T-cell (primary cell): Measurements from ENCODE around the gene SLC35G6. TPM values are rescaled to one million over a fixed set of nuclear protein-coding genes. Genes with fewer than 3 reads are reported as not detected.

Experiments
- ATAC-seq, 4 experiments: fragments of 200-7000 bp in 3 of 4; fragments of 150-1000 bp in 1 of 4; cut with Tn5 transposase; replicated peaks in 1 of 4; 1 replicate in 3 of 4; 2 replicates in 1 of 4; pipeline ENCODE4 v1.10.0; 2021; ENCODE audit warnings: moderate library complexity in 3 of 4, mild to moderate bottlenecking in 2 of 4, moderate number of reproducible peaks in 1 of 4
- CTCF ChIA-PET, 2 donors: fragments of 300-600 bp; sonication (Branson Sonifier 250); formaldehyde crosslinking; loops; one replicate each; lab custom pipeline; 2022; ENCODE audit warnings: antibody characterized with exemption in 2 of 2; lab: Charles Lee
- POLR2A ChIA-PET, 2 donors: fragments of 300-600 bp; sonication (Branson Sonifier 250); formaldehyde crosslinking; loops; one replicate each; lab custom pipeline; 2022; ENCODE audit warnings: antibody characterized with exemption in 2 of 2; lab: Charles Lee
- DNase-seq, 35 experiments: peaks; one replicate each; pipeline versions ENCODE4 v3.0.0 to v3.0.0-alpha.2; 2013 to 2023
- H3K27ac ChIP-seq: one replicate; pipeline ENCODE4 v1.5.1; 2013; ENCODE audit warnings: low read length
- H3K27me3 ChIP-seq, 2 experiments: replicated peaks in 1 of 2; 1 replicate in 1 of 2; 2 replicates in 1 of 2; pipeline versions ENCODE4 v1.6.1 to v1.7.0; 2013; ENCODE audit warnings: low read length in 1 of 2, mixed read lengths in 1 of 2; ENCODE audit not compliant: control insufficient read depth in 2 of 2, insufficient read depth in 2 of 2; ENCODE audit errors: extremely low read depth in 1 of 2
- H3K36me3 ChIP-seq, 2 donors: 1 replicate in 1 of 2; 2 replicates in 1 of 2; pipeline versions ENCODE4 v1.6.1 to v1.7.0; 2013; ENCODE audit warnings: low read length in 1 of 2; ENCODE audit not compliant: control insufficient read depth in 2 of 2, insufficient read depth in 1 of 2; ENCODE audit errors: extremely low read depth in 1 of 2
- H3K4me1 ChIP-seq, 2 experiments: 1 replicate in 1 of 2; 2 replicates in 1 of 2; pipeline versions ENCODE4 v1.6.1 to v1.7.0; 2013; ENCODE audit warnings: low read length in 2 of 2, mixed read lengths in 1 of 2; ENCODE audit not compliant: insufficient read depth in 2 of 2, control insufficient read depth in 1 of 2; ENCODE audit errors: extremely low read depth in 1 of 2
- H3K4me3 ChIP-seq, 2 donors: 1 replicate in 1 of 2; 2 replicates in 1 of 2; pipeline versions ENCODE4 v1.5.1 to v1.7.0; 2013; ENCODE audit warnings: mild to moderate bottlenecking in 2 of 2, low read length in 1 of 2, moderate library complexity in 1 of 2; ENCODE audit not compliant: control insufficient read depth in 1 of 2; ENCODE audit errors: extremely low read depth in 1 of 2
- H3K9me3 ChIP-seq: 2 replicates; pipeline ENCODE4 v1.7.0; 2013
- H3K27ac Mint-ChIP-seq, 2 donors: one replicate each; pipeline ENCODE4 v1.8.0; 2020 to 2021; ENCODE audit warnings: mild to moderate bottlenecking in 2 of 2, mixed read lengths in 2 of 2
- H3K27me3 Mint-ChIP-seq, 2 donors: one replicate each; pipeline ENCODE4 v1.8.0; 2021 to 2022; ENCODE audit warnings: mixed read lengths in 2 of 2
- H3K36me3 Mint-ChIP-seq: one replicate; pipeline ENCODE4 v1.8.0; 2021; ENCODE audit warnings: mixed read lengths
- H3K4me1 Mint-ChIP-seq, 3 donors: one replicate each; pipeline ENCODE4 v1.8.0; 2020 to 2022; ENCODE audit warnings: mixed read lengths in 3 of 3, mild to moderate bottlenecking in 1 of 3
- H3K4me3 Mint-ChIP-seq, 3 donors: one replicate each; pipeline ENCODE4 v1.8.0; 2020 to 2022; ENCODE audit warnings: mild to moderate bottlenecking in 3 of 3, mixed read lengths in 3 of 3, moderate library complexity in 3 of 3
- H3K9me3 Mint-ChIP-seq, 3 donors: one replicate each; pipeline ENCODE4 v1.8.0; 2020 to 2022; ENCODE audit warnings: mixed read lengths in 3 of 3
- WGBS: methylation state at CpG from one replicate; pipeline ENCODE4 v1.1.5; 2013; ENCODE audit warnings: missing lambda C conversion rate; ENCODE audit not compliant: insufficient coverage; 5-methylcytosine and 5-hydroxymethylcytosine counted together
- total RNA-seq, 35 experiments: library from RNA in 6 of 35; stranded (reverse) in 6 of 35; fragments of 120-200 nt in 1 of 35; gene quantifications; one replicate each; pipeline versions ENCODE4 v1.2.1 to v1.2.4 and lab custom pipeline; 2013 to 2026

SLC35G6 gene
- total RNA-seq, 5 donors from 2014 or later (not counting 1 experiment from before 2014, with no cell fraction given) = not detected

- CTCF ChIA-PET = no interaction called here
- peaks cover 0 to 13% of the 10 kb centered on the region in 2 experiments for H3K4me1 ChIP-seq
- peaks cover 18 to 85% of the 10 kb centered on the region in 2 donors for H3K36me3 ChIP-seq
- no peaks in the 10 kb centered on the region for H3K27me3 Mint-ChIP-seq
- H3K4me1 Mint-ChIP-seq = peaks cover 23 to 34% (median 28%) of the 10 kb centered on the region in 3 donors
- H3K27me3 ChIP-seq = no peaks in the 10 kb centered on the region
- 93% methylated on average over 18 of the region's 20 CpGs for WGBS
- ATAC-seq (peak in 1 of 4 experiments; percentile 12), DNase-seq (no peak)
- POLR2A ChIA-PET = no interaction called here
- no peak overlapping the region for H3K4me3 ChIP-seq
- no peak overlapping the region for H3K4me3 Mint-ChIP-seq
- H3K9me3 Mint-ChIP-seq = no peaks in the 10 kb centered on the region
- H3K36me3 Mint-ChIP-seq = peaks cover 66% of the 10 kb centered on the region
- peak overlapping the region in 1 of 2 donors; percentile 39 for H3K27ac Mint-ChIP-seq
- H3K27ac ChIP-seq = no peak overlapping the region
- H3K9me3 ChIP-seq = no peaks in the 10 kb centered on the region
These were observed 15.4 kb downstream of the SLC35G6 start for GRCh38 chr17:7496470-7497183.

GRCh38 chr17:7497228-7497627, 16.0 kb downstream of the SLC35G6 start:
- H3K27me3 Mint-ChIP-seq = no peaks in the 10 kb centered on the region
- Histone ChIP-seq H3K27ac (no peak overlapping the region), H3K9me3 (no peaks in the 10 kb centered on the region), H3K4me3 (no peak overlapping the region), H3K36me3 (peaks cover 23 to 86% of the 10 kb centered on the region in 2 donors), H3K27me3 (no peaks in the 10 kb centered on the region), H3K4me1 (peaks cover 0 to 9% of the 10 kb centered on the region in 2 experiments)
- peak overlapping the region in 1 of 2 donors; percentile 39 for H3K27ac Mint-ChIP-seq
- whole genome bisulfite sequencing = 97% methylated on average over 9 of the region's 10 CpGs
- CTCF ChIA-PET = no interaction called here
- peak in 1 of 4 experiments; percentile 2 for ATAC-seq
- H3K4me3 Mint-ChIP-seq = no peak overlapping the region
- H3K4me1 Mint-ChIP-seq = peaks cover 19 to 29% (median 22%) of the 10 kb centered on the region in 3 donors
- no peaks in the 10 kb centered on the region for H3K9me3 Mint-ChIP-seq
- no peak for DNase-seq
- POLR2A ChIA-PET = no interaction called here
- peaks cover 65% of the 10 kb centered on the region for H3K36me3 Mint-ChIP-seq

GRCh38 chr17:7497636-7498035, 16.4 kb downstream of the SLC35G6 start:
- CTCF ChIA-PET = no interaction called here
- Histone ChIP-seq H3K9me3 (no peaks in the 10 kb centered on the region), H3K36me3 (peaks cover 27 to 88% of the 10 kb centered on the region in 2 donors), H3K4me3 (no peak overlapping the region), H3K27me3 (no peaks in the 10 kb centered on the region), H3K4me1 (peaks cover 0 to 5% of the 10 kb centered on the region in 2 experiments), H3K27ac (no peak overlapping the region)
- H3K27me3 Mint-ChIP-seq = no peaks in the 10 kb centered on the region
- peaks cover 68% of the 10 kb centered on the region for H3K36me3 Mint-ChIP-seq
- POLR2A ChIA-PET = no interaction called here
- H3K27ac Mint-ChIP-seq = no peak overlapping the region
- DNase-seq (no peak), ATAC-seq (no peak)
- H3K4me1 Mint-ChIP-seq = peaks cover 17 to 27% (median 19%) of the 10 kb centered on the region in 3 donors
- H3K4me3 Mint-ChIP-seq = no peak overlapping the region
- 100% methylated on average over 9 of the region's 14 CpGs for WGBS
- no peaks in the 10 kb centered on the region for H3K9me3 Mint-ChIP-seq

- ChIA-PET POLR2A (no interaction called here), CTCF (no interaction called here)
- H3K4me1 Mint-ChIP-seq = peaks cover 5 to 12% (median 5%) of the 10 kb centered on the region in 3 donors
- WGBS = 86% methylated on average over 10 of the region's 11 CpGs
- H3K27ac Mint-ChIP-seq = peak overlapping the region in 1 of 2 donors; percentile 28
- H3K36me3 ChIP-seq = peaks cover 32 to 89% of the 10 kb centered on the region in 2 donors
- H3K9me3 Mint-ChIP-seq = no peaks in the 10 kb centered on the region
- H3K36me3 Mint-ChIP-seq = peaks cover 70% of the 10 kb centered on the region
- no peaks in the 10 kb centered on the region for H3K4me1 ChIP-seq
- ATAC-seq (no peak), DNase-seq (no peak)
- H3K9me3 ChIP-seq = no peaks in the 10 kb centered on the region
- no peak overlapping the region for H3K27ac ChIP-seq
- H3K4me3 ChIP-seq = no peak overlapping the region
- peak overlapping the region in 1 of 3 donors; percentile 28 for H3K4me3 Mint-ChIP-seq
- H3K27me3 ChIP-seq = no peaks in the 10 kb centered on the region
- no peaks in the 10 kb centered on the region for H3K27me3 Mint-ChIP-seq
These were observed 17.9 kb downstream of the SLC35G6 start for GRCh38 chr17:7499161-7499560.

GRCh38 chr17:7501729-7502128, 20.5 kb downstream of the SLC35G6 start:
- Mint-ChIP-seq H3K9me3 (no peaks in the 10 kb centered on the region), H3K27ac (no peak overlapping the region), H3K36me3 (peaks cover 66% of the 10 kb centered on the region), H3K4me3 (no peak overlapping the region), H3K4me1 (peaks cover 0 to 10% (median 0%) of the 10 kb centered on the region in 3 donors), H3K27me3 (no peaks in the 10 kb centered on the region)
- 87% methylated on average over 11 of the region's 14 CpGs for WGBS
- Histone ChIP-seq H3K27ac (no peak overlapping the region), H3K4me3 (no peak overlapping the region), H3K9me3 (no peaks in the 10 kb centered on the region), H3K4me1 (no peaks in the 10 kb centered on the region), H3K27me3 (no peaks in the 10 kb centered on the region), H3K36me3 (peaks cover 35 to 94% of the 10 kb centered on the region in 2 donors)
- ChIA-PET POLR2A (no interaction called here), CTCF (no interaction called here)
- DNase-seq = no peak
- ATAC-seq = no peak

GRCh38 chr17:7502171-7502847, 21.1 kb downstream of the SLC35G6 start:
- Mint-ChIP-seq H3K27me3 (no peaks in the 10 kb centered on the region), H3K4me1 (peaks cover 0 to 10% (median 0%) of the 10 kb centered on the region in 3 donors), H3K4me3 (no peak overlapping the region), H3K9me3 (no peaks in the 10 kb centered on the region), H3K36me3 (peaks cover 62% of the 10 kb centered on the region), H3K27ac (no peak overlapping the region)
- Histone ChIP-seq H3K4me1 (no peaks in the 10 kb centered on the region), H3K9me3 (no peaks in the 10 kb centered on the region), H3K27me3 (no peaks in the 10 kb centered on the region), H3K27ac (no peak overlapping the region), H3K4me3 (no peak overlapping the region), H3K36me3 (peaks cover 38 to 94% of the 10 kb centered on the region in 2 donors)
- POLR2A ChIA-PET = interaction anchor here in 1 of 2 donors (0.5 kb wide), 1 partner anchor 24 kb away, joined by 3 read pairs; no protein-coding TSS in a partner anchor
- CTCF ChIA-PET = interaction anchor here (0.5 to 1.3 kb wide), 2 partner anchors 66 to 514 kb away, joined by 5 to 6 read pairs; no protein-coding TSS in a partner anchor
- ATAC-seq (peak in 1 of 4 experiments; percentile 6), DNase-seq (no peak)
- 93% methylated on average over 13 of the region's 20 CpGs for WGBS
